Hepatocyte (in vitro differentiated cells): ENCODE results near the gene MUL1. TPM values are rescaled to one million over a fixed set of nuclear protein-coding genes. Genes with fewer than 3 reads are reported as not detected.

Experiments used
- DNase-seq: peaks from one replicate; pipeline ENCODE4 v3.0.0-alpha.2; 2016; ENCODE audit warnings: low spot score
- H2AFZ ChIP-seq: fragments of 200-600 bp; sonication (generic); 2 replicates; pipeline ENCODE4 v1.6.0; 2016; ENCODE audit warnings: antibody characterized with exemption, mild to moderate bottlenecking
- H3K27ac ChIP-seq: fragments of 200-600 bp; sonication (generic); 2 replicates; pipeline ENCODE4 v1.5.1; 2016; ENCODE audit warnings: mild to moderate bottlenecking
- H3K27me3 ChIP-seq: fragments of 200-600 bp; sonication (generic); 2 replicates; pipeline ENCODE4 v1.6.1; 2016
- H3K36me3 ChIP-seq: fragments of 200-600 bp; sonication (generic); replicated peaks from 2 replicates; pipeline ENCODE4 v1.5.1; 2016; ENCODE audit warnings: low read depth; ENCODE audit not compliant: insufficient read depth
- H3K4me1 ChIP-seq: fragments of 200-600 bp; sonication (generic); 2 replicates; pipeline ENCODE4 v1.5.1; 2016; ENCODE audit warnings: mild to moderate bottlenecking, moderate library complexity; ENCODE audit not compliant: insufficient read depth
- H3K4me2 ChIP-seq: fragments of 200-600 bp; sonication (generic); 2 replicates; pipeline ENCODE4 v1.6.0; 2016
- H3K4me3 ChIP-seq: fragments of 200-600 bp; sonication (generic); 2 replicates; pipeline ENCODE4 v1.5.1; 2016; ENCODE audit warnings: mild to moderate bottlenecking
- H3K79me2 ChIP-seq: fragments of 200-600 bp; sonication (generic); 2 replicates; pipeline ENCODE4 v1.6.0; 2017; ENCODE audit warnings: mild to moderate bottlenecking
- H3K9me2 ChIP-seq: fragments of 200-600 bp; sonication (generic); replicated peaks from 2 replicates; pipeline ENCODE4 v1.6.0; 2017; ENCODE audit warnings: mild to moderate bottlenecking; ENCODE audit not compliant: insufficient read depth
- H3K9me3 ChIP-seq: fragments of 200-600 bp; sonication (generic); 2 replicates; pipeline ENCODE4 v1.5.1; 2016; ENCODE audit warnings: low read depth, mild to moderate bottlenecking
- H4K20me1 ChIP-seq: fragments of 200-600 bp; sonication (generic); 2 replicates; pipeline ENCODE4 v1.6.0; 2016; ENCODE audit warnings: mild to moderate bottlenecking; ENCODE audit not compliant: insufficient read depth, poor library complexity, severe bottlenecking
- EZH2 ChIP-seq: fragments of 200-600 bp; sonication (generic); IDR thresholded peaks from 2 replicates; pipeline ENCODE4 v1.6.1; 2016; ENCODE audit warnings: antibody characterized with exemption, mild to moderate bottlenecking, borderline replicate concordance
- EZH2phosphoT487 ChIP-seq: fragments of 200-600 bp; sonication (generic); IDR thresholded peaks from one replicate; pipeline ENCODE4 v1.6.1; 2018; ENCODE audit warnings: antibody characterized with exemption, mild to moderate bottlenecking, low read depth, moderate library complexity; ENCODE audit not compliant: unreplicated experiment, severe bottlenecking
- WGBS: methylation state at CpG from one replicate; pipeline ENCODE4 v1.1.6; 2016; ENCODE audit warnings: low lambda C conversion rate; ENCODE audit errors: missing lambda C conversion rate; 5-methylcytosine and 5-hydroxymethylcytosine counted together
- polyA plus RNA-seq: library from polyadenylated mRNA; unstranded; fragments of >200 nt; fragmentation: Nextera tagmentation; extraction: Ambion mirVana; gene quantifications from 2 replicates; pipeline ENCODE4 v1.2.1, GENCODE V29; 2016
- total RNA-seq: library from RNA; depleted of rRNA; stranded (reverse); fragments of >200 nt; gene quantifications from 2 replicates; pipeline ENCODE4 v1.2.3, GENCODE V29; 2014
- TF ChIP-seq, protein P1 (sequence below): fragments of 200-600 bp; sonication (generic); IDR thresholded peaks from 2 replicates; pipeline ENCODE4 v1.5.1; 2016; ENCODE audit warnings: antibody characterized with exemption, mild to moderate bottlenecking; ENCODE audit not compliant: poor library complexity

MUL1 gene
- total and polyA plus RNA-seq, 2 experiments from 2014 or later: 40.1 to 48.1 TPM

GRCh38 chr1:20484519-20485462 lies 23.2 kb downstream of the MUL1 start:
- Histone ChIP-seq H3K9me3 (no peaks in the 10 kb centered on the region), H3K4me3 (peak overlapping the region; percentile 94), H3K79me2 (peaks cover 28% of the 10 kb centered on the region), H2AFZ (peak overlapping the region; percentile 39), H3K27ac (peak overlapping the region; percentile 82), H3K9me2 (no peaks in the 10 kb centered on the region), H3K4me1 (peaks cover 33% of the 10 kb centered on the region), H3K4me2 (peak overlapping the region; percentile 95), H3K27me3 (no peaks in the 10 kb centered on the region), H3K36me3 (no peaks in the 10 kb centered on the region), H4K20me1 (peaks cover 14% of the 10 kb centered on the region)
- TF ChIP-seq, protein P1, sequence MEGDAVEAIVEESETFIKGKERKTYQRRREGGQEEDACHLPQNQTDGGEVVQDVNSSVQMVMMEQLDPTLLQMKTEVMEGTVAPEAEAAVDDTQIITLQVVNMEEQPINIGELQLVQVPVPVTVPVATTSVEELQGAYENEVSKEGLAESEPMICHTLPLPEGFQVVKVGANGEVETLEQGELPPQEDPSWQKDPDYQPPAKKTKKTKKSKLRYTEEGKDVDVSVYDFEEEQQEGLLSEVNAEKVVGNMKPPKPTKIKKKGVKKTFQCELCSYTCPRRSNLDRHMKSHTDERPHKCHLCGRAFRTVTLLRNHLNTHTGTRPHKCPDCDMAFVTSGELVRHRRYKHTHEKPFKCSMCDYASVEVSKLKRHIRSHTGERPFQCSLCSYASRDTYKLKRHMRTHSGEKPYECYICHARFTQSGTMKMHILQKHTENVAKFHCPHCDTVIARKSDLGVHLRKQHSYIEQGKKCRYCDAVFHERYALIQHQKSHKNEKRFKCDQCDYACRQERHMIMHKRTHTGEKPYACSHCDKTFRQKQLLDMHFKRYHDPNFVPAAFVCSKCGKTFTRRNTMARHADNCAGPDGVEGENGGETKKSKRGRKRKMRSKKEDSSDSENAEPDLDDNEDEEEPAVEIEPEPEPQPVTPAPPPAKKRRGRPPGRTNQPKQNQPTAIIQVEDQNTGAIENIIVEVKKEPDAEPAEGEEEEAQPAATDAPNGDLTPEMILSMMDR: no peak
- TF ChIP-seq EZH2 (no peak), EZH2phosphoT487 (no peak)
- 2% methylated on average over 79 of the region's 89 CpGs for WGBS
- DNase-seq: peak; percentile 42

DNA sequence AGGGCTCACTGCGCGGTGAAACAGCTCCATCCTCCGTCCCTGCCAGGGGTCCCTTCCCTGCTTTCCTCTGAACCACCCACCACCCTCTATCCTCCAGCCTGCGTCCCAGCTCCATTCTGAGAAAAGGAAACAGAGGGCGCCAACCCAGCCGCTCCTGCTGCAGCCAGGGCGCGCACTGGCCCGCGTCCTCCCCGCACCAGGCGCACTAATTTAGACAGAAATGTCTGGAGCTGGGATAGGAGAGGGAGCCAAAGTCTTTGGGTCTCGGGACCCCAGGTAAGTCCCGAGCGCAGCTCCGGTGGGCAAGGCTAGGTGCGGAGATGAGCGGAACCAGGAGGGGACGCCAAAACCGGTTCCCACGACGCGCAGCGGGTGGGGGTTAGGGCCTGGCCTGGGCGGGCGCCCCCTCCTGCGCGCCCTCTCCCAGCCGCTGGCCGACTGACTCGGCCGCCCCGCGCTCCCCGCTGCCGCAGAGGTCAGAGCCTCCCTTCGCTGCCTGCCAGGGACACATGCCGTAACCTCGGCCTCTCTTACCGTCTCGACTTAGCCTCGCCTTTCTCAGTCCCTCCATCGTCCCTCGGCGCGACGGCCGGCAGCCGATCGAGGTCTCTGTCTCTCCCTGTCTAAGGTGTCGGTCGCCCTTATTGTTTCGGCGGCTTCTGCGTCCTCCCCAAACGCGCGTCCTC lies 24.0 kb downstream of the MUL1 start:
- Histone ChIP-seq H3K9me2 (no peaks in the 10 kb centered on the region), H3K36me3 (no peaks in the 10 kb centered on the region), H3K27ac (peak overlapping the region; percentile 82), H2AFZ (peak overlapping the region; percentile 39), H3K4me2 (peak overlapping the region; percentile 95), H3K4me3 (peak overlapping the region; percentile 94), H3K27me3 (no peaks in the 10 kb centered on the region), H3K79me2 (peaks cover 30% of the 10 kb centered on the region), H3K9me3 (no peaks in the 10 kb centered on the region), H3K4me1 (peaks cover 36% of the 10 kb centered on the region), H4K20me1 (peaks cover 14% of the 10 kb centered on the region)
- TF ChIP-seq, protein P1: no peak
- no peak for TF ChIP-seq EZH2phosphoT487
- TF ChIP-seq EZH2: no peak
- DNase-seq: peak; percentile 51
- 2% methylated on average over 37 of the region's 58 CpGs for WGBS

DNA sequence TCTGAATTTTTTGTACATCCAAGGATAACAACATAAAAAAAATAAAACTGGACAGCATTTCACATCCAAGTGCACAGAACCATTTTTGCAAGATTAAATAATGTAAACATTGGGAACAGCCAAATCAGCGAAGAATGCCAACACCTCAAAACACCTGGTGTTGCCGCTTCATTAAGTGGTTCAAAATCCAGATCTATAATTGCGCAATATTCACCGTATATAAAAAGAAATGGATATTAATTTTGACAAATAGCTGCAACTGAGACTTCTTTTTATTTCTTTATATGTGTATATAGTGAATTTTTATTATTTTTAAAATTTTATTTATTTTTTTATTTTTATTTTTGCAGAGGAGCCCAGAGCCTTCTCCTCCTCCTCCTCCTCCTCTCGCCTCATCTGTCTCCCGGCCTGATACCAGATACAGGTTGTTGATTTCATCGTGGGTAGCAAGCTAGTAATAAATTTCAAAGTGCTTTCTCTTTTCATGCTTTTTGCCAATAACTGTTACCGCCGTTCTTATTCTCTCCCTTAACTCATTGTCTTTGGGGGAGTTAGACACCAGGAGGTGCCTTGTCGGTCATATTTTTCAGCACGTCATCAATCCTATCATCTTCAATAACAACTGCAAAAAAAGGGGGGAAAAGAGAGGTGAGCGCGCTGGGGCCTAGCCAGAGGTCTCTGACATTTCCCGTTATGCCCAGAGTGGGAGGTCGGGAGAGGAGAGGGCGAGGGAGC lies 24.7 kb downstream of the MUL1 start:
- Histone ChIP-seq H3K79me2 (peaks cover 37% of the 10 kb centered on the region), H2AFZ (no peak overlapping the region)

More for the DNA sequence above, 24.7 kb downstream of the MUL1 start:
- Histone ChIP-seq H3K36me3 (no peaks in the 10 kb centered on the region), H3K4me3 (peak overlapping the region; percentile 94), H4K20me1 (peaks cover 14% of the 10 kb centered on the region), H3K27me3 (no peaks in the 10 kb centered on the region), H3K27ac (peak overlapping the region; percentile 95), H3K9me2 (no peaks in the 10 kb centered on the region), H3K4me2 (peak overlapping the region; percentile 95), H3K4me1 (peaks cover 42% of the 10 kb centered on the region), H3K9me3 (no peaks in the 10 kb centered on the region)
- DNase-seq: no peak
- no peak for TF ChIP-seq EZH2
- TF ChIP-seq, protein P1: no peak
- TF ChIP-seq EZH2phosphoT487: no peak
- 44% methylated on average over 16 of the region's 16 CpGs for WGBS
